WTC11 (cell line): Measurements from ENCODE around the gene CDH13. TPM values are rescaled to one million over a fixed set of nuclear protein-coding genes. Genes with fewer than 3 reads are reported as not detected.

Experiments used
- ATAC-seq: fragments of 200-7000 bp; cut with Tn5 transposase; 2 replicates; pipeline ENCODE4 v1.10.0; 2021; ENCODE audit warnings: mild to moderate bottlenecking, moderate library complexity
- CTCF ChIA-PET: fragments of 300-600 bp; sonication (Branson Sonifier 250); formaldehyde crosslinking; loops from one replicate; lab custom pipeline; 2021; ENCODE audit warnings: antibody characterized with exemption; lab: Charles Lee
- POLR2A ChIA-PET: fragments of 350-600 bp; sonication (Branson Sonifier 250); formaldehyde crosslinking; loops from one replicate; lab custom pipeline; 2021; ENCODE audit warnings: antibody characterized with exemption; lab: Charles Lee
- DNase-seq: peaks from one replicate; pipeline ENCODE4 v3.0.0; 2021; ENCODE audit warnings: low spot score
- H3K27ac Mint-ChIP-seq: 2 replicates; pipeline ENCODE4 v1.8.0; 2021; ENCODE audit warnings: mixed read lengths
- H3K27me3 Mint-ChIP-seq: 2 replicates; pipeline ENCODE4 v1.8.0; 2021; ENCODE audit warnings: low read depth, mild to moderate bottlenecking, moderate library complexity, mixed read lengths
- H3K36me3 Mint-ChIP-seq: 2 replicates; pipeline ENCODE4 v1.8.0; 2021; ENCODE audit warnings: mixed read lengths
- H3K4me1 Mint-ChIP-seq: 2 replicates; pipeline ENCODE4 v1.8.0; 2022; ENCODE audit warnings: mixed read lengths
- H3K4me3 Mint-ChIP-seq: 2 replicates; pipeline ENCODE4 v1.8.0; 2021; ENCODE audit warnings: mild to moderate bottlenecking, moderate library complexity, mixed read lengths
- H3K9me3 Mint-ChIP-seq: 2 replicates; pipeline ENCODE4 v1.8.0; 2021; ENCODE audit warnings: mixed read lengths
- ATF1 ChIP-seq: sonication (generic); formaldehyde crosslinking; IDR thresholded peaks from 2 replicates; pipeline ENCODE4 v1.8.1; 2023; ENCODE audit warnings: mild to moderate bottlenecking, moderate library complexity, missing genetic modification reagents
- ELF4 ChIP-seq: sonication (generic); formaldehyde crosslinking; IDR thresholded peaks from 2 replicates; pipeline ENCODE4 v1.8.1; 2022; ENCODE audit warnings: low read depth, mild to moderate bottlenecking, moderate library complexity, missing genetic modification reagents
- FOXJ3 ChIP-seq: sonication (generic); formaldehyde crosslinking; IDR thresholded peaks from 2 replicates; pipeline ENCODE4 v1.9.0; 2021; ENCODE audit warnings: missing genetic modification reagents, mild to moderate bottlenecking, borderline replicate concordance
- FOXP1 ChIP-seq: sonication (generic); formaldehyde crosslinking; IDR thresholded peaks from 2 replicates; pipeline ENCODE4 v1.8.0; 2022; ENCODE audit warnings: missing genetic modification reagents, mild to moderate bottlenecking, moderate library complexity, borderline replicate concordance
- GABPB1 ChIP-seq: sonication (generic); formaldehyde crosslinking; IDR thresholded peaks from 2 replicates; pipeline ENCODE4 v1.8.1; 2023; ENCODE audit warnings: mild to moderate bottlenecking, missing genetic modification reagents
- GTF2I ChIP-seq: fragments of 250-450 bp; sonication (Bioruptor Pico); conservative IDR thresholded peaks from 2 replicates; pipeline ENCODE4 v1.4.0; 2021; ENCODE audit warnings: mild to moderate bottlenecking
- IRF2 ChIP-seq: sonication (generic); formaldehyde crosslinking; IDR thresholded peaks from 2 replicates; pipeline ENCODE4 v1.8.0; 2022; ENCODE audit warnings: low read depth, missing genetic modification reagents, borderline replicate concordance
- JUN ChIP-seq: sonication (generic); formaldehyde crosslinking; IDR thresholded peaks from 2 replicates; pipeline ENCODE4 v1.8.0; 2023; ENCODE audit warnings: mild to moderate bottlenecking, missing genetic modification reagents
- MAX ChIP-seq: sonication (generic); formaldehyde crosslinking; IDR thresholded peaks from 2 replicates; pipeline ENCODE4 v1.8.0; 2022; ENCODE audit warnings: mild to moderate bottlenecking, missing genetic modification reagents
- NFYB ChIP-seq: sonication (generic); formaldehyde crosslinking; conservative IDR thresholded peaks from 2 replicates; pipeline ENCODE4 v1.8.0; 2022; ENCODE audit warnings: low read depth, missing genetic modification reagents
- PRDM15 ChIP-seq: sonication (generic); formaldehyde crosslinking; IDR thresholded peaks from 2 replicates; pipeline ENCODE4 v1.8.0; 2022; ENCODE audit warnings: missing genetic modification reagents
- SMAD4 ChIP-seq: sonication (generic); formaldehyde crosslinking; IDR thresholded peaks from 2 replicates; pipeline ENCODE4 v1.8.0; 2022; ENCODE audit warnings: mild to moderate bottlenecking, missing genetic modification reagents
- STAT6 ChIP-seq: sonication (generic); formaldehyde crosslinking; conservative IDR thresholded peaks from 2 replicates; pipeline ENCODE4 v1.8.1; 2023; ENCODE audit warnings: mild to moderate bottlenecking, low read depth, missing genetic modification reagents, moderate library complexity
- TCF7 ChIP-seq: sonication (generic); formaldehyde crosslinking; IDR thresholded peaks from 2 replicates; pipeline ENCODE4 v1.8.0; 2022; ENCODE audit warnings: mild to moderate bottlenecking, low read depth, missing genetic modification reagents, moderate library complexity
- TEAD4 ChIP-seq: sonication (generic); formaldehyde crosslinking; IDR thresholded peaks from 2 replicates; pipeline ENCODE4 v1.8.0; 2022; ENCODE audit warnings: mild to moderate bottlenecking, missing genetic modification reagents
- USF1 ChIP-seq: sonication (generic); formaldehyde crosslinking; IDR thresholded peaks from 2 replicates; pipeline ENCODE4 v1.8.0; 2022; ENCODE audit warnings: mild to moderate bottlenecking, missing genetic modification reagents
- ZNF138 ChIP-seq: sonication (generic); formaldehyde crosslinking; conservative IDR thresholded peaks from 2 replicates; pipeline ENCODE4 v1.8.1; 2022; ENCODE audit warnings: mild to moderate bottlenecking, moderate library complexity, missing genetic modification reagents
- ZNF396 ChIP-seq: fragments of 250-450 bp; sonication (Bioruptor Pico); IDR thresholded peaks from 2 replicates; pipeline ENCODE4 v1.8.0; 2021; ENCODE audit warnings: mild to moderate bottlenecking, moderate library complexity, borderline replicate concordance
- ZNF416 ChIP-seq: fragments of 250-450 bp; sonication (Bioruptor Pico); IDR thresholded peaks from 2 replicates; pipeline ENCODE4 v1.9.0; 2021; ENCODE audit warnings: mild to moderate bottlenecking, inconsistent platforms
- ZNF423 ChIP-seq: fragments of 250-450 bp; sonication (Bioruptor Pico); IDR thresholded peaks from 2 replicates; pipeline ENCODE4 v2.1.2; 2022; ENCODE audit warnings: mild to moderate bottlenecking, moderate library complexity
- total RNA-seq: library from RNA; stranded (reverse); gene quantifications from 3 replicates; pipeline ENCODE4 v1.2.3, GENCODE V29; 2021
- TF ChIP-seq, protein P1 (sequence below): fragments of 250-450 bp; sonication (Bioruptor Pico); IDR thresholded peaks from 2 replicates; pipeline ENCODE4 v1.9.0; 2021; ENCODE audit warnings: mild to moderate bottlenecking
- TF ChIP-seq, protein P2 (sequence below): sonication (generic); formaldehyde crosslinking; IDR thresholded peaks from 2 replicates; pipeline ENCODE4 v1.8.1; 2023; ENCODE audit warnings: mild to moderate bottlenecking, missing genetic modification reagents, moderate library complexity
- TF ChIP-seq, protein P3 (sequence below): sonication (generic); formaldehyde crosslinking; IDR thresholded peaks from 2 replicates; pipeline ENCODE4 v1.8.0; 2023; ENCODE audit warnings: missing genetic modification reagents

Gene CDH13
- total RNA-seq, 1 experiment from 2014 or later = 0.81 TPM

DNA sequence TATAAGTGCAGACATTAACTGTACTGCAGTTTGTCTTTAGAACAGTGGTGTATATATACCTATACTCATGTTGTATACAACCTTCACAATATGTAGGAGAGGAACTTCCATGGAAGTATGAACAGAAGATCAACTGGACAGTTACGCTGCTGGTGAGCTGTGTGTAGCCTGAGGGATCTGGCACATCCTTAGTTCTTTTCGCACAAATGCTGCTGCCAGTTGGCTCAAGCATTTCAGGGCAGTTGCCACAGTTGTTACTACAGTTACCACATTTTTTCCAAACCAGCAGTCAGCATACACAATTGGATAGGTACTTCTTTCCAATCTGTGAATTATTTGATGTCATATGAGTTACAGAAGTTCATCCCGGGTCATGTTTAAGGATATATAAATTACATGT lies 641.4 kb downstream of the CDH13 start:
- no peak overlapping the region for H3K4me3 Mint-ChIP-seq
- ChIA-PET CTCF (no interaction called here), POLR2A (no interaction called here)
- H3K4me1 Mint-ChIP-seq = no peaks in the 10 kb centered on the region
- no peaks in the 10 kb centered on the region for H3K36me3 Mint-ChIP-seq
- no peaks in the 10 kb centered on the region for H3K9me3 Mint-ChIP-seq
- ATAC-seq = no peak
- no peak for DNase-seq
- no peak for TF ChIP-seq TEAD4 (CRISPR knock-in tag)
- TF ChIP-seq PRDM15 (CRISPR knock-in tag) = no peak
- TF ChIP-seq ELF4 = no peak
- TF ChIP-seq FOXP1 (CRISPR knock-in tag) = no peak
- no peak for TF ChIP-seq ATF1 (CRISPR knock-in tag)
- no peak for TF ChIP-seq USF1 (CRISPR knock-in tag)
- TF ChIP-seq MAX (CRISPR knock-in tag) = no peak
- no peak for TF ChIP-seq SMAD4 (CRISPR knock-in tag)
- TF ChIP-seq NFYB (CRISPR knock-in tag) = no peak
- no peak for TF ChIP-seq ZNF423 (CRISPR knock-in tag)
- TF ChIP-seq TCF7 (CRISPR knock-in tag) = no peak
- TF ChIP-seq, protein P1, sequence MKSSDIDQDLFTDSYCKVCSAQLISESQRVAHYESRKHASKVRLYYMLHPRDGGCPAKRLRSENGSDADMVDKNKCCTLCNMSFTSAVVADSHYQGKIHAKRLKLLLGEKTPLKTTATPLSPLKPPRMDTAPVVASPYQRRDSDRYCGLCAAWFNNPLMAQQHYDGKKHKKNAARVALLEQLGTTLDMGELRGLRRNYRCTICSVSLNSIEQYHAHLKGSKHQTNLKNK (CRISPR knock-in tag) = no peak
- TF ChIP-seq GTF2I (CRISPR knock-in tag) = no peak
- no peak for TF ChIP-seq FOXJ3 (CRISPR knock-in tag)
- TF ChIP-seq, protein P2, sequence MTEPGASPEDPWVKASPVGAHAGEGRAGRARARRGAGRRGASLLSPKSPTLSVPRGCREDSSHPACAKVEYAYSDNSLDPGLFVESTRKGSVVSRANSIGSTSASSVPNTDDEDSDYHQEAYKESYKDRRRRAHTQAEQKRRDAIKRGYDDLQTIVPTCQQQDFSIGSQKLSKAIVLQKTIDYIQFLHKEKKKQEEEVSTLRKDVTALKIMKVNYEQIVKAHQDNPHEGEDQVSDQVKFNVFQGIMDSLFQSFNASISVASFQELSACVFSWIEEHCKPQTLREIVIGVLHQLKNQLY (CRISPR knock-in tag) = no peak
- TF ChIP-seq, protein P3, sequence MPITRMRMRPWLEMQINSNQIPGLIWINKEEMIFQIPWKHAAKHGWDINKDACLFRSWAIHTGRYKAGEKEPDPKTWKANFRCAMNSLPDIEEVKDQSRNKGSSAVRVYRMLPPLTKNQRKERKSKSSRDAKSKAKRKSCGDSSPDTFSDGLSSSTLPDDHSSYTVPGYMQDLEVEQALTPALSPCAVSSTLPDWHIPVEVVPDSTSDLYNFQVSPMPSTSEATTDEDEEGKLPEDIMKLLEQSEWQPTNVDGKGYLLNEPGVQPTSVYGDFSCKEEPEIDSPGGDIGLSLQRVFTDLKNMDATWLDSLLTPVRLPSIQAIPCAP (CRISPR knock-in tag) = no peak
- TF ChIP-seq ZNF138 = no peak
- H3K27me3 Mint-ChIP-seq = no peaks in the 10 kb centered on the region; the same call in 1 of the 2 replicates
- H3K27ac Mint-ChIP-seq = no peak overlapping the region

- Mint-ChIP-seq H3K4me1 (no peaks in the 10 kb centered on the region), H3K27me3 (no peaks in the 10 kb centered on the region; the same call in 1 of the 2 replicates), H3K36me3 (no peaks in the 10 kb centered on the region), H3K4me3 (no peak overlapping the region), H3K9me3 (0 out of 2 replicates have a peak, but pooled peaks cover 3% of the 10 kb centered on the region), H3K27ac (no peak overlapping the region)
- ChIA-PET POLR2A (no interaction called here), CTCF (no interaction called here)
- ATAC-seq = no peak
- DNase-seq = no peak
- TF ChIP-seq PRDM15 (CRISPR knock-in tag) (no peak), JUN (no peak), GABPB1 (CRISPR knock-in tag) (no peak), IRF2 (CRISPR knock-in tag) (no peak), ZNF416 (no peak), ZNF396 (CRISPR knock-in tag) (no peak), STAT6 (no peak), TEAD4 (CRISPR knock-in tag) (no peak)
Observed at GRCh38 chr16:83269048-83269447, 642.3 kb downstream of the CDH13 start.
